SK-N-SH (cell line): ENCODE data around the gene NOCT.

Source experiments
- MXI1 ChIP-seq: IDR thresholded peaks from 2 replicates; pipeline ENCODE4 v1.6.1; 2012; ENCODE audit warnings: mild to moderate bottlenecking, low read depth, low read length, improper control_type of control experiment
- RAD21 ChIP-seq: IDR thresholded peaks from 2 replicates; pipeline ENCODE4 v1.6.1; 2012; ENCODE audit warnings: mild to moderate bottlenecking, low read length
- TF ChIP-seq, protein P1 (sequence below): fragments of 200-600 bp; sonication (generic); IDR thresholded peaks from 2 replicates; pipeline ENCODE4 v1.6.1; 2017; ENCODE audit warnings: antibody characterized with exemption, mild to moderate bottlenecking, moderate library complexity
- TF ChIP-seq, protein P2 (sequence below): fragments of 150-350 bp; IDR thresholded peaks from 2 replicates; pipeline ENCODE4 v1.6.1; 2016; ENCODE audit warnings: mild to moderate bottlenecking, low read depth, low read length

DNA sequence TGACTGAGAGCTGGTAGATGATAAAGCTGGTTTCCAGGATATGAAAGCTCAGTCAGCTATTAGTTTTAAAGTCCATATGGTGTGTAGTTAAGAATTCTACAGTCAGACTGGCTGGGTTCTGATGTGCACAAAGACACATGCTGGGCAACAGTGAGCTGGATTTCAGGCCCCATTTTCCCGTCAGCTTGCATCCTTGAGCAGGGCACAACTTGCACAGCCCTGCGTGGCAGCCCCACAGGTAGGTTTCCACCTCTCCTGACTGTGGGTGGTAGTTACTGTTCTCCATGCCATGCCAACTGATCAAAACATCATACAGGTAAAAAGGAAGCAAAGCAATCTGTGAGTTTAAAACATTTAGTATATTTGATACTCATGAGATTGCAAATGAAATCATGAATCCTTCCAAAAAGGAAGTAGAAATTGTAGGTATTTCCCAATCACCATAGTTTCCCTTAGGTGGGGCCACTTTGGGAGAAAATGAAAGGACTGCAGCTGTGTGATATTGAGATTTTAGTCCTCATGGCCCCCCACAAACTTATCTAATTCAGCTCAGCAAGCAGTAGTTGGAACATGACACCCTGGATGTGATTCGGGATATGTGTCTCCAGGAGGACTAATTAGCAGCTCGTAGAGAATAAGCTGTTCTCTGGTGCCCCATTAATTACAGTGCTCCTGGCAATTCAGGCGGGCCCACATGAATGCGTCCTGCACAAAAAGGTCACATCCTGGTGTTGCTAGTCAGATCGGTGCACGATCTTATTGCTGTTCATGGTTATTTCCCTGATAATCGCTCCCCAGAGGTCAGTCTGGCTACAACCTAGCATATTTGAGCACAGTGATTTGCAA is 42.4 kb upstream of the NOCT start:
- TF ChIP-seq RAD21: no peak
- TF ChIP-seq, protein P1, sequence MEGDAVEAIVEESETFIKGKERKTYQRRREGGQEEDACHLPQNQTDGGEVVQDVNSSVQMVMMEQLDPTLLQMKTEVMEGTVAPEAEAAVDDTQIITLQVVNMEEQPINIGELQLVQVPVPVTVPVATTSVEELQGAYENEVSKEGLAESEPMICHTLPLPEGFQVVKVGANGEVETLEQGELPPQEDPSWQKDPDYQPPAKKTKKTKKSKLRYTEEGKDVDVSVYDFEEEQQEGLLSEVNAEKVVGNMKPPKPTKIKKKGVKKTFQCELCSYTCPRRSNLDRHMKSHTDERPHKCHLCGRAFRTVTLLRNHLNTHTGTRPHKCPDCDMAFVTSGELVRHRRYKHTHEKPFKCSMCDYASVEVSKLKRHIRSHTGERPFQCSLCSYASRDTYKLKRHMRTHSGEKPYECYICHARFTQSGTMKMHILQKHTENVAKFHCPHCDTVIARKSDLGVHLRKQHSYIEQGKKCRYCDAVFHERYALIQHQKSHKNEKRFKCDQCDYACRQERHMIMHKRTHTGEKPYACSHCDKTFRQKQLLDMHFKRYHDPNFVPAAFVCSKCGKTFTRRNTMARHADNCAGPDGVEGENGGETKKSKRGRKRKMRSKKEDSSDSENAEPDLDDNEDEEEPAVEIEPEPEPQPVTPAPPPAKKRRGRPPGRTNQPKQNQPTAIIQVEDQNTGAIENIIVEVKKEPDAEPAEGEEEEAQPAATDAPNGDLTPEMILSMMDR: no peak
- TF ChIP-seq, protein P2, sequence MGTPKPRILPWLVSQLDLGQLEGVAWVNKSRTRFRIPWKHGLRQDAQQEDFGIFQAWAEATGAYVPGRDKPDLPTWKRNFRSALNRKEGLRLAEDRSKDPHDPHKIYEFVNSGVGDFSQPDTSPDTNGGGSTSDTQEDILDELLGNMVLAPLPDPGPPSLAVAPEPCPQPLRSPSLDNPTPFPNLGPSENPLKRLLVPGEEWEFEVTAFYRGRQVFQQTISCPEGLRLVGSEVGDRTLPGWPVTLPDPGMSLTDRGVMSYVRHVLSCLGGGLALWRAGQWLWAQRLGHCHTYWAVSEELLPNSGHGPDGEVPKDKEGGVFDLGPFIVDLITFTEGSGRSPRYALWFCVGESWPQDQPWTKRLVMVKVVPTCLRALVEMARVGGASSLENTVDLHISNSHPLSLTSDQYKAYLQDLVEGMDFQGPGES: no peak
- TF ChIP-seq MXI1: no peak
